K562 (cell line): ENCODE data around the gene NYNRIN. TPM values are rescaled to one million over a fixed set of nuclear protein-coding genes. Genes with fewer than 3 reads are reported as not detected.

ENCODE experiments used
- CBX5 ChIP-seq: IDR thresholded peaks from 2 replicates; pipeline ENCODE4 v1.6.1; 2014; ENCODE audit warnings: low read depth, borderline replicate concordance
- CC2D1A ChIP-seq: fragments of 450-650 bp; IDR thresholded peaks from 2 replicates; pipeline ENCODE4 v1.6.1; 2017; ENCODE audit warnings: mild to moderate bottlenecking
- CREB3 ChIP-seq: fragments of 450-650 bp; conservative IDR thresholded peaks from 2 replicates; pipeline ENCODE4 v1.6.1; 2016; ENCODE audit warnings: missing genetic modification characterization, low read depth, mild to moderate bottlenecking, missing compliant biosample characterization, moderate library complexity
- CXXC5 ChIP-seq: fragments of 250-450 bp; sonication (Bioruptor Pico); IDR thresholded peaks from 2 replicates; pipeline ENCODE4 v1.8.0; 2022; ENCODE audit warnings: inconsistent platforms, mild to moderate bottlenecking, moderate library complexity
- FOXP4 ChIP-seq: sonication (generic); formaldehyde crosslinking; IDR thresholded peaks from 2 replicates; pipeline ENCODE4 v1.8.0; 2022; ENCODE audit warnings: mild to moderate bottlenecking, missing genetic modification reagents, borderline replicate concordance
- HDGF ChIP-seq: fragments of 450-650 bp; IDR thresholded peaks from 2 replicates; pipeline ENCODE4 v1.6.1; 2016
- HSF4 ChIP-seq: fragments of 250-450 bp; sonication (Bioruptor Pico); IDR thresholded peaks from 2 replicates; pipeline ENCODE4 v2.1.2; 2022; ENCODE audit warnings: mild to moderate bottlenecking, moderate library complexity, borderline replicate concordance
- KLF1 ChIP-seq: fragments of 450-650 bp; IDR thresholded peaks from 2 replicates; pipeline ENCODE4 v1.6.1; 2016; ENCODE audit warnings: missing genetic modification characterization, missing compliant biosample characterization
- MAZ ChIP-seq, 2 experiments: fragments of 450-650 bp in 1 of 2; sonication (generic) in 1 of 2; formaldehyde crosslinking; IDR thresholded peaks in 1 of 2; conservative IDR thresholded peaks in 1 of 2; 2 replicates each; pipeline versions ENCODE4 v1.4.0 to v1.5.0; 2020; ENCODE audit warnings: mild to moderate bottlenecking in 1 of 2, missing genetic modification reagents in 1 of 2
- MCM3 ChIP-seq: fragments of 450-650 bp; IDR thresholded peaks from 2 replicates; pipeline ENCODE4 v1.6.1; 2016
- NFE2L1 ChIP-seq: fragments of 450-650 bp; IDR thresholded peaks from 2 replicates; pipeline ENCODE4 v1.6.1; 2016; ENCODE audit warnings: missing genetic modification characterization, low read depth, mild to moderate bottlenecking, missing compliant biosample characterization, moderate library complexity, borderline replicate concordance
- POLR2A ChIP-seq: fragments of 450-650 bp; conservative IDR thresholded peaks from 2 replicates; pipeline ENCODE4 v1.6.1; 2016
- POU5F1 ChIP-seq: fragments of 150-350 bp; IDR thresholded peaks from 2 replicates; pipeline ENCODE4 v1.6.1; 2014; ENCODE audit warnings: borderline replicate concordance, low read length, low read depth, mild to moderate bottlenecking; ENCODE audit not compliant: partially characterized antibody
- PRPF4 ChIP-seq: fragments of 200-400 bp; formaldehyde crosslinking; IDR thresholded peaks from one replicate; pipeline ENCODE4 v1.6.1; 2017; ENCODE audit warnings: low read length, low read depth, mild to moderate bottlenecking; ENCODE audit not compliant: insufficient read depth, poor library complexity, severe bottlenecking
- RB1 ChIP-seq: fragments of 450-650 bp; IDR thresholded peaks from 2 replicates; pipeline ENCODE4 v1.6.1; 2017; ENCODE audit warnings: low read depth, mild to moderate bottlenecking
- TCF3 ChIP-seq: sonication (generic); formaldehyde crosslinking; IDR thresholded peaks from 2 replicates; pipeline ENCODE4 v1.4.0; 2020; ENCODE audit warnings: mild to moderate bottlenecking, missing genetic modification reagents
- XRCC3 ChIP-seq: fragments of 450-650 bp; IDR thresholded peaks from 2 replicates; pipeline ENCODE4 v1.6.1; 2017; ENCODE audit warnings: mild to moderate bottlenecking, moderate library complexity
- ZBTB8A ChIP-seq: fragments of 450-650 bp; IDR thresholded peaks from 2 replicates; pipeline ENCODE4 v1.6.1; 2018; ENCODE audit warnings: mild to moderate bottlenecking, moderate library complexity; ENCODE audit not compliant: partially characterized antibody
- ZNF146 ChIP-seq: IDR thresholded peaks from one replicate; pipeline ENCODE4 v1.6.1; 2018; ENCODE audit warnings: missing compliant biosample characterization; ENCODE audit not compliant: unreplicated experiment
- ZNF311 ChIP-seq: fragments of 250-450 bp; sonication (Bioruptor Pico); IDR thresholded peaks from 2 replicates; pipeline ENCODE4 v1.4.0; 2020; ENCODE audit warnings: mild to moderate bottlenecking, moderate library complexity
- ZNF347 ChIP-seq: fragments of 450-650 bp; formaldehyde crosslinking; IDR thresholded peaks from 2 replicates; pipeline ENCODE4 v1.4.0; 2020; ENCODE audit warnings: low read depth, mild to moderate bottlenecking, moderate library complexity
- ZNF395 ChIP-seq: fragments of 200-800 bp; sonication (Bioruptor generic); IDR thresholded peaks from 2 replicates; pipeline ENCODE4 v1.6.1; 2017; ENCODE audit warnings: missing genetic modification characterization, missing compliant biosample characterization
- ZNF586 ChIP-seq: fragments of 450-650 bp; formaldehyde crosslinking; conservative IDR thresholded peaks from 2 replicates; pipeline ENCODE4 v1.4.0; 2020; ENCODE audit warnings: mild to moderate bottlenecking, moderate library complexity
- polyA plus RNA-seq, 8 experiments: library from polyadenylated mRNA; depleted of rRNA in 4 of 8; stranded (reverse) in 5 of 8; unstranded in 3 of 8; fragments of >200 nt; fragmentation: Nextera tagmentation in 2 of 8; fragmentation: Illumina TruSeq in 1 of 8; extraction: Ambion mirVana in 2 of 8; extraction: Trizol in 1 of 8; gene quantifications; 2 replicates each; pipeline versions ENCODE4 v1.2.1 to v1.2.3, GENCODE V29; 2011 to 2014; ENCODE audit warnings: inconsistent platforms in 1 of 8, missing spikeins in 1 of 8
- total RNA-seq, 7 experiments: library from RNA; depleted of rRNA in 6 of 7; stranded (reverse); fragments of >200 nt in 6 of 7; fragmentation: Illumina TruSeq in 2 of 7; extraction: Trizol in 2 of 7; gene quantifications; 2 replicates each; pipeline versions ENCODE4 v1.2.1 to v1.2.3, GENCODE V29; 2011 to 2021; ENCODE audit warnings: low replicate concordance in 1 of 7
- TF ChIP-seq, protein P1 (sequence below), 2 experiments: fragments of 450-650 bp; conservative IDR thresholded peaks; 2 replicates each; pipeline ENCODE4 v1.6.1; 2017; ENCODE audit warnings: mild to moderate bottlenecking in 2 of 2, moderate library complexity in 2 of 2

The NYNRIN gene
- total and polyA plus RNA-seq, 9 of the 15 experiments (the other 6 are each of a cell fraction or from before 2014, with no cell fraction given) = 0.04 to 1.2 (median 0.28) TPM

DNA sequence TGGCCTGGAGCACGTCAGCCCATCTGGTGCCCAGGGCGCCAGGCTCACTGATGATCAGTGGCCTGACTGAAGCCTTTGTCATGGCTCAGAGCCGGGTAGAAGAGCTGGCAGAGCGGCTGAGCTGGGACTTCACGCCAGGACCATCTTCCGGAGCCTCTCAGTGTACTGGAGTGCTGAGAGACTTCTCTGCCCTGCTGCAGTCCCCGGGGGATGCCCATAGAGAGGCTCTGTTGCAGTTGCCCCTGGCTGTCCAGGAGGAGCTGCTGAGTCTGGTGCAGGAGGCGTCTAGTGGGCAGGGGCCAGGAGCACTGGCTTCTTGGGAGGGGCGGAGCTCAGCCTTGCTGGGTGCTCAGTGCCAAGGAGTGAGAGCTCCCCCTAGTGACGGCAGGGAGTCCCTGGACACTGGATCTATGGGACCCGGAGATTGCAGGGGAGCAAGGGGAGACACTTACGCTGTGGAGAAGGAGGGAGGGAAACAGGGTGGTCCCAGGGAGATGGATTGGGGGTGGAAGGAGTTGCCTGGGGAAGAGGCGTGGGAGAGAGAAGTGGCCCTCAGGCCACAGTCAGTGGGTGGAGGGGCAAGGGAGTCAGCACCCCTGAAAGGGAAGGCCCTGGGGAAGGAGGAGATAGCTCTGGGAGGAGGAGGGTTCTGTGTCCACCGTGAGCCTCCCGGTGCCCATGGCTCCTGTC is 32.9 kb downstream of the NYNRIN start (continued):
- TF ChIP-seq CC2D1A = peak; percentile 59; the same call in 1 of the 2 replicates
- no peak for TF ChIP-seq CXXC5 (CRISPR knock-in tag)
- no peak for TF ChIP-seq HDGF
- TF ChIP-seq TCF3 (CRISPR knock-in tag) = peak; percentile 21; the same call in 1 of the 2 replicates
- no peak for TF ChIP-seq KLF1 (tag)
- peak in 1 of 2 experiments; percentile 64; a peak in 2 of 4 replicates for TF ChIP-seq MAZ (CRISPR knock-in tag; conservative IDR thresholded peaks at IDR 0.05 in 1 of 2, IDR thresholded peaks at IDR 0.05 in 1 of 2)
- TF ChIP-seq MCM3 = no peak
- no peak for TF ChIP-seq FOXP4 (CRISPR knock-in tag)
- TF ChIP-seq ZNF311 = no peak
- TF ChIP-seq NFE2L1 (tag) = no peak
- no peak for TF ChIP-seq CREB3 (tag)
- TF ChIP-seq XRCC3 = no peak
- TF ChIP-seq ZNF395 = no peak
- TF ChIP-seq PRPF4 = no peak
- TF ChIP-seq ZBTB8A = no peak
- no peak for TF ChIP-seq POLR2A
- no peak for TF ChIP-seq CBX5
- TF ChIP-seq ZNF146 = no peak
- no peak for TF ChIP-seq ZNF347 (CRISPR knock-in tag)
- no peak for TF ChIP-seq ZNF586 (CRISPR knock-in tag)
- TF ChIP-seq, protein P1, sequence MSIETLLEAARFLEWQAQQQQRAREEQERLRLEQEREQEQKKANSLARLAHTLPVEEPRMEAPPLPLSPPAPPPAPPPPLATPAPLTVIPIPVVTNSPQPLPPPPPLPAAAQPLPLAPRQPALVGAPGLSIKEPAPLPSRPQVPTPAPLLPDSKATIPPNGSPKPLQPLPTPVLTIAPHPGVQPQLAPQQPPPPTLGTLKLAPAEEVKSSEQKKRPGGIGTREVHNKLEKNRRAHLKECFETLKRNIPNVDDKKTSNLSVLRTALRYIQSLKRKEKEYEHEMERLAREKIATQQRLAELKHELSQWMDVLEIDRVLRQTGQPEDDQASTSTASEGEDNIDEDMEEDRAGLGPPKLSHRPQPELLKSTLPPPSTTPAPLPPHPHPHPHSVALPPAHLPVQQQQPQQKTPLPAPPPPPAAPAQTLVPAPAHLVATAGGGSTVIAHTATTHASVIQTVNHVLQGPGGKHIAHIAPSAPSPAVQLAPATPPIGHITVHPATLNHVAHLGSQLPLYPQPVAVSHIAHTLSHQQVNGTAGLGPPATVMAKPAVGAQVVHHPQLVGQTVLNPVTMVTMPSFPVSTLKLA (conservative IDR thresholded peaks at IDR 0.05) = no peak
- no peak for TF ChIP-seq POU5F1
- TF ChIP-seq HSF4 (CRISPR knock-in tag) = no peak
- TF ChIP-seq RB1 = no peak
